Osteoblast (primary cell): Measurements from ENCODE around the gene GALNT4. TPM values are rescaled to one million over a fixed set of nuclear protein-coding genes. Genes with fewer than 3 reads are reported as not detected.

Source experiments
- DNase-seq: peaks from one replicate; pipeline ENCODE4 v3.0.0; 2011; ENCODE audit warnings: low spot score, mixed read lengths; ENCODE audit not compliant: insufficient read length; ENCODE audit errors: missing footprints
- H2AFZ ChIP-seq: 2 replicates; pipeline ENCODE4 v1.6.0; 2011; ENCODE audit warnings: mild to moderate bottlenecking, low read length
- H3K27ac ChIP-seq: 2 replicates; pipeline ENCODE4 v1.5.1; 2011; ENCODE audit warnings: mild to moderate bottlenecking, low read depth, low read length, moderate library complexity
- H3K27me3 ChIP-seq: 2 replicates; pipeline ENCODE4 v1.6.0; 2012; ENCODE audit warnings: mild to moderate bottlenecking, control low read depth, inconsistent platforms, low read length, moderate library complexity; ENCODE audit not compliant: insufficient read depth
- H3K36me3 ChIP-seq: 2 replicates; pipeline ENCODE4 v1.5.1; 2011; ENCODE audit warnings: mild to moderate bottlenecking, low read length, control low read depth, moderate library complexity; ENCODE audit not compliant: insufficient read depth
- H3K4me1 ChIP-seq: 2 replicates; pipeline ENCODE4 v1.5.1; 2011; ENCODE audit warnings: mild to moderate bottlenecking, low read length, control low read depth, moderate library complexity; ENCODE audit not compliant: insufficient read depth
- H3K4me2 ChIP-seq: 2 replicates; pipeline ENCODE4 v1.6.0; 2011; ENCODE audit warnings: mild to moderate bottlenecking, low read length; ENCODE audit not compliant: insufficient read depth
- H3K4me3 ChIP-seq: fragments of 200-600 bp; sonication (generic); 3 replicates; pipeline ENCODE4 v1.5.1; 2012; ENCODE audit warnings: mild to moderate bottlenecking, low read length, inconsistent platforms; ENCODE audit not compliant: insufficient read depth
- H3K79me2 ChIP-seq: 2 replicates; pipeline ENCODE4 v1.6.0; 2012; ENCODE audit warnings: mild to moderate bottlenecking, low read length, control low read depth, inconsistent platforms; ENCODE audit not compliant: insufficient read depth
- H3K9me3 ChIP-seq: 2 replicates; pipeline ENCODE4 v1.5.1; 2011; ENCODE audit warnings: low read depth, low read length, control low read depth
- H4K20me1 ChIP-seq: 2 replicates; pipeline ENCODE4 v1.6.0; 2012; ENCODE audit warnings: mild to moderate bottlenecking, low read length, control low read depth; ENCODE audit not compliant: insufficient read depth
- total RNA-seq: library from RNA; depleted of rRNA; stranded (reverse); fragments of >200 nt; gene quantifications from 2 replicates; pipeline ENCODE4 v1.2.3, GENCODE V29; 2012
- TF ChIP-seq, protein P1 (sequence below): IDR thresholded peaks from 2 replicates; pipeline ENCODE4 v1.5.1; 2011; ENCODE audit warnings: mild to moderate bottlenecking, low read depth, low read length, moderate library complexity; ENCODE audit errors: extremely low read depth

GALNT4 gene
- total RNA-seq, 1 donor, result 9.4 TPM

DNA sequence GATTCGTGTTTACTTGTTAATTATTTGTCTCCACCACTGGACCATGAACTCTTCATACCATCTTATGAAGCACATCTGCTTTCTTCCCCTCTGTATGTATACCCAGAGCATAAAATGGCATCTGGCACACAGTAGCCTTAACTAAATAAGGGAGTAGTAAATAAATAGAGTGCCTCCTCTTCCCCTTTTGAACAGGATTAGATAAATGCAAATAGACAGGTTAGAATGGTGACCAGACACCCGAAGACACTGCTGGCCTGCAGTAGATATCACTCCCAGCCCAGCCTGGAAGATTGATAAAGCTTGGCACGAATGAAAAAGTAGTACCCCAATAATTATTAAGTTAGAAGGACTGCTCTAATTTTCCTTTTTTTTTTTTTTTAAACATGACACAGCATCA is 6.9 kb downstream of the GALNT4 start:
- Histone ChIP-seq H3K79me2 (peaks cover 22% of the 10 kb centered on the region), H3K27me3 (no peaks in the 10 kb centered on the region), H3K4me2 (no peak overlapping the region), H3K27ac (no peak overlapping the region), H4K20me1 (no peaks in the 10 kb centered on the region), H3K4me3 (no peak overlapping the region), H3K9me3 (no peaks in the 10 kb centered on the region), H2AFZ (no peak overlapping the region), H3K4me1 (peaks cover 4% of the 10 kb centered on the region), H3K36me3 (no peaks in the 10 kb centered on the region)
- no peak for DNase-seq
- TF ChIP-seq, protein P1, sequence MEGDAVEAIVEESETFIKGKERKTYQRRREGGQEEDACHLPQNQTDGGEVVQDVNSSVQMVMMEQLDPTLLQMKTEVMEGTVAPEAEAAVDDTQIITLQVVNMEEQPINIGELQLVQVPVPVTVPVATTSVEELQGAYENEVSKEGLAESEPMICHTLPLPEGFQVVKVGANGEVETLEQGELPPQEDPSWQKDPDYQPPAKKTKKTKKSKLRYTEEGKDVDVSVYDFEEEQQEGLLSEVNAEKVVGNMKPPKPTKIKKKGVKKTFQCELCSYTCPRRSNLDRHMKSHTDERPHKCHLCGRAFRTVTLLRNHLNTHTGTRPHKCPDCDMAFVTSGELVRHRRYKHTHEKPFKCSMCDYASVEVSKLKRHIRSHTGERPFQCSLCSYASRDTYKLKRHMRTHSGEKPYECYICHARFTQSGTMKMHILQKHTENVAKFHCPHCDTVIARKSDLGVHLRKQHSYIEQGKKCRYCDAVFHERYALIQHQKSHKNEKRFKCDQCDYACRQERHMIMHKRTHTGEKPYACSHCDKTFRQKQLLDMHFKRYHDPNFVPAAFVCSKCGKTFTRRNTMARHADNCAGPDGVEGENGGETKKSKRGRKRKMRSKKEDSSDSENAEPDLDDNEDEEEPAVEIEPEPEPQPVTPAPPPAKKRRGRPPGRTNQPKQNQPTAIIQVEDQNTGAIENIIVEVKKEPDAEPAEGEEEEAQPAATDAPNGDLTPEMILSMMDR, result no peak

DNA sequence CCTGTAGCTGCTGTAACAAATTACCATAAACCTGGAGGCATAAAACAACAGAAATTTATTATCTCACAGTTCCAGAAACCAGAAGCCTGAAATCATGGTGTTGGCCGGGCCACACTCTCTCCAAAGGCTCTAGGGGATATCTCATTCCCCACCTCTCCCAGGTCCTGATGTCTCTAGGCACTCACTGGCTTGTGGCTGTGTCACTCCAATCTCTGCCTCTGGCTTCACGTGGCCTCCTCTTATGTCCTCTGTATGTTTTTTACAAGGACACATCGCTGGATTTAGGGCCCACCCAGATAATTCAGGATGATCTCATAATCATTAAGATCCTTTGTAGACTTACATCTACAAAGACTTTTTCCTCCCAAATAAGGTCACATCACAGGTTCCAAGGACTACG is 8.0 kb downstream of the GALNT4 start:
- Histone ChIP-seq H3K4me1 (peaks cover 4% of the 10 kb centered on the region), H3K4me3 (no peak overlapping the region), H3K9me3 (no peaks in the 10 kb centered on the region), H3K79me2 (peaks cover 11% of the 10 kb centered on the region), H3K27ac (no peak overlapping the region), H3K36me3 (no peaks in the 10 kb centered on the region), H4K20me1 (no peaks in the 10 kb centered on the region), H3K27me3 (no peaks in the 10 kb centered on the region), H2AFZ (no peak overlapping the region), H3K4me2 (no peak overlapping the region)
- no peak for DNase-seq
- TF ChIP-seq, protein P1, result no peak

DNA sequence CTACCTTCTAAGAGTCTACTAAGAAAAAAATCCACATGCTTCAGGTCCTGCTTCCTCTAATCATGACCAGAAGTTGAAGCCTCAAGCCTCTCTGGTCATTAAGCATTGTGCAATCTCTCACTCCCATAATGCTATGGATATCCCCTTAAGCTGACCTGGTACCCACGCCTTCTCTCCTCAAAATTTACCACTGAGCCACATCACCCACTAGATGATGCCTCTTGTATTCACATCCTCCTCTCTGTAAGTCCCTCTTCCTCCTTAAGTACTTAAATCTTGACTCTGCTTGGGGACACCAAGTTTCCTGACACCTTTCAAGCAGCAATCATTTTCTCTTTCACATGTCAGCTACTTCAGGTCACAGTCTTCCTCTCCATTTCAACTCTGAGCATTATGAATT is 9.8 kb downstream of the GALNT4 start:
- no peaks in the 10 kb centered on the region for H3K36me3 ChIP-seq
- H3K4me2 ChIP-seq, result no peak overlapping the region
- H3K4me3 ChIP-seq, result no peak overlapping the region
- H3K79me2 ChIP-seq, result peaks cover 4% of the 10 kb centered on the region
- no peaks in the 10 kb centered on the region for H3K9me3 ChIP-seq
- H3K27ac ChIP-seq, result no peak overlapping the region
- H3K27me3 ChIP-seq, result no peaks in the 10 kb centered on the region
- no peaks in the 10 kb centered on the region for H3K4me1 ChIP-seq
- no peak overlapping the region for H2AFZ ChIP-seq
- TF ChIP-seq, protein P1, result no peak
- no peaks in the 10 kb centered on the region for H4K20me1 ChIP-seq
- no peak for DNase-seq

DNA sequence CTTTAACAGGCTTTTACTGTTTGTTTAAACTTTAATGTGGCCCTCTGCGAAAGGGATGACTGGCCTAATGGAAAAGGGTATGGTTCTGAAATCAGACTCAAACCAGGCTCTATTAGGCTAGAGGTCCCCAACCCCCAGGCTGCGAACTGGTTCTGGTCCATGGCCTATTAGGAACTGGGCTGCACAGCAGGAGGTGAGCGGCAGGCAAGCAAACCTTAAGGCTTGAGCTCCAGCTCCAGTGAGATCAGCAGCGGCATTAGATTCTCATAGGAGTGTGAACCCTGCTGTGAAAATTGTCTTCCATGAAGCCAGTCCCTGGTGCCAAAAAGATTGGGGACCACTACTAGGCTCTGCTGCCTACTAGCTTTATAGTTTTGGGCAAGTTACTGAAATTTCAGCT is 11.1 kb downstream of the GALNT4 start:
- Histone ChIP-seq H3K79me2 (peaks cover 3% of the 10 kb centered on the region), H3K9me3 (no peaks in the 10 kb centered on the region), H2AFZ (no peak overlapping the region), H4K20me1 (no peaks in the 10 kb centered on the region), H3K36me3 (no peaks in the 10 kb centered on the region), H3K4me1 (no peaks in the 10 kb centered on the region), H3K4me2 (no peak overlapping the region), H3K4me3 (no peak overlapping the region), H3K27me3 (no peaks in the 10 kb centered on the region), H3K27ac (no peak overlapping the region)
- DNase-seq, result no peak
- TF ChIP-seq, protein P1, result no peak
